ENCODE results near the gene NUAK2.
A peak's percentile ranks its signal among the peaks of the same experiment; 100 is the strongest.

NUAK2 gene

DNA sequence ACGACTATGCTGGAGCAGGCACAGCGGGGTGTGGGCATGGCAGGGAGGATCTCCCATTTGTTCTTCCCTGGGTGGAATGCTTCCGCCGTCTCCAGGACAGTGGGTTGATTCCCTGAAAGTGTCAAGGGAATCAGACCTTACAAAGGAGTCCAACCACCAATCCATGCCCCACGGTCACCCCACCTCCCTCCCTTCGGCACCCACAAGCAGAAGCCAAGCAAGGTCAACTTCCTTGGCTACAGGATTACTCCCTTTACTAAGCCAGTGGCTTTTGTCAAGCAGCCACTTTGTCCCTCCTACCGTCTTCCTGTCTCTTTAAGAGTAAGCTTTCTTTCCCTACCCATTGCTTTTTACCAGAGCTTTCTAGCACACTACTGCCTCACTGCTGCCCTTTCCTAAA is 15.9 kb upstream of the NUAK2 start:
- H3K9me3 Mint-ChIP-seq: no peaks in the 10 kb centered on the region
- peaks cover 6% of the 10 kb centered on the region for H3K4me1 Mint-ChIP-seq (ENCODE audit: low read depth)
- no peak overlapping the region for H3K27ac Mint-ChIP-seq
- no peak overlapping the region for H3K4me3 Mint-ChIP-seq
- H3K27me3 Mint-ChIP-seq: peaks cover 10% of the 10 kb centered on the region
- H3K36me3 Mint-ChIP-seq (ENCODE audit: low read depth): no peaks in the 10 kb centered on the region

DNA sequence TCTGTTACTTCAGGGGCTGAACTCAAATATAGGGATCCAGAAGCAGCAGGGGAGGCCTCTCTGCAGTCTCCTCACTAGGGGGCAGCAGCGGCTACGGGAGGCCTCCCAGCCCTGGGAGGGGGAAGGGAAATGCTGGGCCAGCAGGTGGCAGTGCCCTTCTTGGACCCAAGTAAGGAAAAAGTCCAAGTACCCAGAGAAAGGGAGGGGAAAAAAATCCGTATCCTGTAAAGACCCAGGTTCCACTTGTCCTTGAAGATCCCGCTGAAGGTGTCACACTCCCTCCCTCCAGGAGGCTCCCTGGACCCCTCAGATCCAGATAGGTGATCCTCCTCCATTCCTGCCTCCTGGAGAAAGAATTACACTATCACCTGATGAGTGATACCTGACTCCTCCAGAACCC is 14.1 kb upstream of the NUAK2 start:
- Mint-ChIP-seq H3K27me3 (no peaks in the 10 kb centered on the region), H3K4me3 (no peak overlapping the region), H3K4me1 (ENCODE audit: low read depth) (peaks cover 6% of the 10 kb centered on the region), H3K27ac (no peak overlapping the region), H3K36me3 (ENCODE audit: low read depth) (no peaks in the 10 kb centered on the region), H3K9me3 (no peaks in the 10 kb centered on the region)

DNA sequence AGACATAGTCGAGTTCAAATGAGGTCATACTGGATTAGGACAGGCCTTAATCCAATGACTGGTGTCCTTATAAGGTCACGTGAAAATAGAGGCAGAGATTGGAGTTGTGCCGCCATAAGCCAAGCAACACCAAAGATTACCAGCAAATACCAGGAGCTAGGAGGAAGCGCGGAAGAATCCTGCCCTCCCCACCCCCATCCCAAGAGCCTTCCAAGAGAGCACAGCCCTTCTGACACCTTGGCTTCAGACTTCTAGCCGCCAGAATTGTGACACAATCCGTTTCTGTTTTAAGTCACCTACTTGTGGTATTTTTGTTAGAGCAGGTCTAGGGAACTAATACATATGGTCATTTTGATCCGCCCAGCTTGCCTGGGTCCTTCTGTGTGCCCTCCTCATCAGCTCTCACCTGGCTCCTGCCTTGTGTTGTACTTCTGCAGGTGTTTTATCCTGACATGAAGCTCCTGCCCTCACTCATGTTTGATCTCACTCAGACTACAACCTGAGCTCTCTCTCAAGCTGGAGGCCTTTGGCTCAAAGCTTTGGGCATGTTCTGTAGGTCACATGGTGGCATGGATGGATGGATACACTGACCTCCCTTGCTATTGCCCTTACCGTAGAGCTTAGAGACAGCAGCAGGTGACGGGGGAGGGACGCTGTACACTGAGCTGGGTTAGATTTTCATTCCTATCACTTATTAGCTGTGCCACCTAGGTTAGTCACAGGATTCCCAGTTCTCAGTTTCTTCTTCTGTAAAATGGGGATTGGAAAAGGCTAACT is 10.7 kb upstream of the NUAK2 start:
- H3K4me1 Mint-ChIP-seq (ENCODE audit: low read depth): no peaks in the 10 kb centered on the region
- no peaks in the 10 kb centered on the region for H3K9me3 Mint-ChIP-seq
- H3K4me3 Mint-ChIP-seq: no peak overlapping the region
- H3K27me3 Mint-ChIP-seq: peaks cover under 1% of the 10 kb centered on the region
- H3K27ac Mint-ChIP-seq: no peak overlapping the region
- H3K36me3 Mint-ChIP-seq (ENCODE audit: low read depth): no peaks in the 10 kb centered on the region

DNA sequence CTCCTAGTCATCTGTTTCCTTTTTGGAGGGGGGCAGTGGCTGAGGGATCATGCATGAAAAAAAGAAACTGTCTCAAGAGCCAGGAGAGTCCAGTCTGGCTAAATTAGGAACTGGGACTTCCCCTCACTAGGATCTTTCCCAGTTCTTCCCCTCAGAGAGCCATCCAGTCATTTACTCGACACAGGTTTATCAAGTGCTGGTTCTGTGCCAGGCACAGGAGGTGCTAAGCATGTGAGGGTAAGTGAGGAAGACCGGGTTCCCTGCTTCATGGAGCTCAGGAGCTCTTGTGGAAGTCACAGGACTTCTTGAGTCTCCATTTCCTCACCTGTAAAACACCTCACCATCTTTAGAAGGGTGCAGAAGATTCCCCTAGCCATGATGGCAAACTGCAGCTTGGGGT is 8.6 kb upstream of the NUAK2 start:
- H3K27me3 Mint-ChIP-seq: peaks cover 8% of the 10 kb centered on the region
- H3K27ac Mint-ChIP-seq: no peak overlapping the region
- H3K4me3 Mint-ChIP-seq: no peak overlapping the region
- no peaks in the 10 kb centered on the region for H3K9me3 Mint-ChIP-seq
- no peaks in the 10 kb centered on the region for H3K36me3 Mint-ChIP-seq (ENCODE audit: low read depth)
- H3K4me1 Mint-ChIP-seq (ENCODE audit: low read depth): peaks cover 5% of the 10 kb centered on the region

DNA sequence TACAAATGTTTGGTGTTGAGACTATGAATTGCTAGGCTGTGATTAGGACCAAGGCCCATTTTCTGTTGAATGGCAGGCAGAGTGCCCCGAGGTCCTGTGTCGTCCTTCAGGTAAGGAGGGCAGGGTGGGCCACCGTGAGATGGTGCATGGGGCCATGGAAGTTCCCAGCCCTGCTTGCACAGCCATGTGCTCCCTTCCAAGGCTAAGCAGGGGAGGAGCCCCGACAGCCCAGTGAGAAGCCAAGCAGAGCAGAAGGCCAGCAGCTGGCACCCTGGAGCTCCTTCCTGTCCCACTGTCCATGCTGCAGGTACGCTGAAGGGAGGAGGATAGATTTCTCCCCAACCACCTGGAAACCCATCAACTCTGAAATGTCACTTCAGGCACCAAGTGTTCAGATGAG is 8.2 kb upstream of the NUAK2 start:
- H3K4me3 Mint-ChIP-seq: no peak overlapping the region
- H3K9me3 Mint-ChIP-seq: no peaks in the 10 kb centered on the region
- peaks cover 10% of the 10 kb centered on the region for H3K4me1 Mint-ChIP-seq (ENCODE audit: low read depth)
- H3K27me3 Mint-ChIP-seq: peaks cover 8% of the 10 kb centered on the region
- H3K36me3 Mint-ChIP-seq (ENCODE audit: low read depth): no peaks in the 10 kb centered on the region
- H3K27ac Mint-ChIP-seq: no peak overlapping the region

DNA sequence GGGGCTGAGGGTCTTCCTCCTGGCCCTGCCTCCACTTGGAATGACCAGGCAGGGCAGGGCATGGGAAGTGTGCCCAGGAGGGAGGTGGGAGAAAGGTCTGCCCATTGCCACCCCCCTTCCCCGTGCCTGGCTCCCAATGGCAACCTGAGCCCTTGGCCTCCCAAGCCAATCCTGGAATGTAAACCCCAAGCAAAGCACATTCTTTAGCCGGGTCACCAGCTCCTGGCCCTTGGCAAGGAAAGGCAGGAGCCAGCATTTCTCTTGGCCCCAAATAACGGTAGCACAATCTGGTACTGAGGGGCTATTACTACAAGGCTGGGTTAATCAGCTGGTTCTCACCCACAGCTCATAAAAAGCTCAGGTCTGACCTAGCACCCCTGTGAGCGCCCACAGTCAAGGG is 6.9 kb upstream of the NUAK2 start:
- peaks cover 19% of the 10 kb centered on the region for H3K4me1 Mint-ChIP-seq (ENCODE audit: low read depth)
- no peak overlapping the region for H3K27ac Mint-ChIP-seq
- H3K27me3 Mint-ChIP-seq: peaks cover 8% of the 10 kb centered on the region
- no peaks in the 10 kb centered on the region for H3K36me3 Mint-ChIP-seq (ENCODE audit: low read depth)
- H3K9me3 Mint-ChIP-seq: no peaks in the 10 kb centered on the region
- H3K4me3 Mint-ChIP-seq: no peak overlapping the region

DNA sequence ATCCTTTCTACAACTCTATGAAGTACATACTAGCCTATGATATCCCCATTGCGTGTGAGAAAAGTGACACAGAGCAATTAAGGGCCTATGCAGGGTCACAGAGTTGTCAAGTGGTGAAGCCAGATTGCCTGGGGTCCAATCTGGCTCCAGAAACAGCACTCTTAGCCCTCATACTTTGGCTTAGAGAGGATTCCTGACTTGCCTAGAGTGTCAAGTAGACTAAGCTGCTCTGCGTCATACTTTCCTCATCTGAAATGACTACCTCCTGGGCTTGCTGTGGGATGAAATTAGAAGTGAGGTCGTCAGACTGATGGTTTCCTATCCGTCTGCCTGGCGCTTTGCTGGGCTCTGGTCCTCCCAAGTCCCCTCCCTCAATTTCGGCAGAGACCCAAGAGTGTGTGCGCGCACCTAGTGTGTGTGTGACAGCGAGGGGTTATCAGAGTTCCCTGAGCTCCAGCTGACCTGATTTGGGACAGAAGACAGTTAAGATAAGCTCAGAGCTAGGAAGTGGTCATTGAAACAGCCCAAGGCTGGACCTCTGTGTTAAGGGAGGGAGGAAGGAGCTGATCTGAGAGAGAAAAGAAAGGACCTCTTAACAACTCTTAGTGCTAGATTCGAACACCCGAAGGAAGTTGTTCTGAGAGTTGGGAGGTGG is 5.4 kb upstream of the NUAK2 start:
- no peaks in the 10 kb centered on the region for H3K36me3 Mint-ChIP-seq (ENCODE audit: low read depth)
- H3K27ac Mint-ChIP-seq: no peak overlapping the region
- peaks cover 24% of the 10 kb centered on the region for H3K4me1 Mint-ChIP-seq (ENCODE audit: low read depth)
- H3K27me3 Mint-ChIP-seq: peaks cover 8% of the 10 kb centered on the region
- H3K9me3 Mint-ChIP-seq: no peaks in the 10 kb centered on the region
- no peak overlapping the region for H3K4me3 Mint-ChIP-seq

DNA sequence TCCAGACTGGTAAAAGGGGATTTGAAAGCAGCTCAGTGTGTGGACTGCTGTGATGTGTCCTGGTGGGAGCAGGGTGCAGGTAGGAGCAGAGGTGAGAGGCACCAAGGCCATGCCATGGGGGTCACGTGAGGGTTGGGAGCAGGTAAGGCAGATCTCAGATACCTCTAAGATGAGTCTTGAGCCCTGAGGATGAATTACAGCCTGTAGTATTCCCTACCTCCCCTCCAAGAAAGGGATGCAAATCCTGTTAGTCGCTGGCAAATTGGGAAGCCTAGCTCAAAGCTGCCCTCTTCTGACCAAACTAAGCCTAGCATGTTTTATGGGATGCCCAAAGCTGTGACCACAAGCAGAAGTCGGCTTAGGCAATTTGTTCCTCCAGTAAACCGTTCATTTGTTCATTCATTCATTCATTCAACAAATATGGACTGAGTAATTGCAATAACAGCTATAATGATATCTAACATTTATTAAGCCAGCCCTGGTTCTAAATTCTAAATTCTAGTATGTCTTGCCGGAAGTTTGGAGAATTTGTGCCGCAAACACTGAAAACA is 3.9 kb upstream of the NUAK2 start:
- Mint-ChIP-seq H3K9me3 (no peaks in the 10 kb centered on the region), H3K27ac (no peak overlapping the region), H3K27me3 (peaks cover 8% of the 10 kb centered on the region), H3K4me3 (no peak overlapping the region), H3K36me3 (ENCODE audit: low read depth) (no peaks in the 10 kb centered on the region), H3K4me1 (ENCODE audit: low read depth) (peaks cover 36% of the 10 kb centered on the region)

DNA sequence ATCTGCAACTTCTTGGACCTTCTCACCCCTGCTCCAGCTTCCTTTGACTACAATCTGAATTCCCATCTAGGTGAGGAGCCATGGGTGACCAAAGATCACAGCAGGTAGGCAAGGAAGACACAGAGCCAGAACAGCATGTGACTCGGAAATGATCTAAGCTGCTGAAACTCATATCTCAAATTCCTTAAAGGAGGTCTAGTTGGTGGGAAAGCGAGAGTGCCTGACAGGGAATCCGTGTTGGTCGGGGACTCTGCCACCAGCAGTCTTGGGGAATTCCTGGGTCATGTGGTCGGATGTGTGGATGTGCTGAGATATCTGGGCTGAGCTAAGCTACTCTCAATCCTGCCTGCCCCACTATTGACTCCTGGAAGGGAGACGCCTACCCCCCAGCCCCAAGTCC is 3.2 kb upstream of the NUAK2 start:
- no peak overlapping the region for H3K4me3 Mint-ChIP-seq
- H3K27ac Mint-ChIP-seq: no peak overlapping the region
- no peaks in the 10 kb centered on the region for H3K9me3 Mint-ChIP-seq
- H3K27me3 Mint-ChIP-seq: peaks cover 8% of the 10 kb centered on the region
- no peaks in the 10 kb centered on the region for H3K36me3 Mint-ChIP-seq (ENCODE audit: low read depth)
- peaks cover 43% of the 10 kb centered on the region for H3K4me1 Mint-ChIP-seq (ENCODE audit: low read depth)

DNA sequence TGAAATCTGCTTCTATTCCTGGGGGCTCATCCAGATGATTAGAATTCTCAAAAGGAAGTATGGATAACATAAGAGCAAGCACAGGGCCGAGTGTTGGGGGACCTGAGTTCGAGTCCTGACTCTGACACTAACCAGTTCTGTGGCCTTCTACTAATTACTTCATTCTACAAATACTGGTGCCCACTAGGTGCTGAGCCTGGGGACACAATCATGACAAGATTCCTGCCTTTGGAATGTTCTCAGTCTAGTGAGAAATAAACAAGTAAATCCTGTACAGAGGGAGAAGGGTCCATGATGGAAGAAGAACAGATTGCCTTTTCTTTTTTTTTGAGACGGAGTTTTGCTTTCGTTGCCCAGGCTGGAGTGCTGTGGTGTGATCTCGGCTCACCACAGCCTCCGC is 2.2 kb upstream of the NUAK2 start:
- Mint-ChIP-seq H3K36me3 (ENCODE audit: low read depth) (no peaks in the 10 kb centered on the region), H3K4me1 (ENCODE audit: low read depth) (peaks cover 52% of the 10 kb centered on the region), H3K4me3 (no peak overlapping the region), H3K27me3 (peaks cover 8% of the 10 kb centered on the region), H3K27ac (no peak overlapping the region), H3K9me3 (no peaks in the 10 kb centered on the region)

DNA sequence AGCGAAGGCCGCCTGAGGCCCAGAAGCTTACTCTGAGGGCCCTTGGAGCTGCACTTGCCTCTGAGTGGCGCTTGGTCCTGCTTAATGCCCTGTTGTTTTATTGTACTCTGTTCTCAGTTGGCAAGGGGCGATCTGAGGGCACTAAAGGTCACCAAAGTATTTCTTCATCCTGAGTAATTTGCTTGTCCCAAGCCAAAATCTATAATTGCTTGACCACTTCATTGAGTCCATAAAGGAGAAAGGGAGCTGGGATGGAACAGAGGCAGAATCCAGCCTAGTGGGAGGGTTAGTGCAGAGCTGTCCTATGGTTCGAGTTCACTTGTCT is 376 bp upstream of the NUAK2 start:
- peaks cover 71% of the 10 kb centered on the region for H3K4me1 Mint-ChIP-seq (ENCODE audit: low read depth)
- no peaks in the 10 kb centered on the region for H3K9me3 Mint-ChIP-seq
- peak overlapping the region; percentile 7 for H3K4me3 Mint-ChIP-seq
- no peak overlapping the region for H3K27ac Mint-ChIP-seq
- H3K36me3 Mint-ChIP-seq (ENCODE audit: low read depth): no peaks in the 10 kb centered on the region
- H3K27me3 Mint-ChIP-seq: peaks cover 5% of the 10 kb centered on the region

DNA sequence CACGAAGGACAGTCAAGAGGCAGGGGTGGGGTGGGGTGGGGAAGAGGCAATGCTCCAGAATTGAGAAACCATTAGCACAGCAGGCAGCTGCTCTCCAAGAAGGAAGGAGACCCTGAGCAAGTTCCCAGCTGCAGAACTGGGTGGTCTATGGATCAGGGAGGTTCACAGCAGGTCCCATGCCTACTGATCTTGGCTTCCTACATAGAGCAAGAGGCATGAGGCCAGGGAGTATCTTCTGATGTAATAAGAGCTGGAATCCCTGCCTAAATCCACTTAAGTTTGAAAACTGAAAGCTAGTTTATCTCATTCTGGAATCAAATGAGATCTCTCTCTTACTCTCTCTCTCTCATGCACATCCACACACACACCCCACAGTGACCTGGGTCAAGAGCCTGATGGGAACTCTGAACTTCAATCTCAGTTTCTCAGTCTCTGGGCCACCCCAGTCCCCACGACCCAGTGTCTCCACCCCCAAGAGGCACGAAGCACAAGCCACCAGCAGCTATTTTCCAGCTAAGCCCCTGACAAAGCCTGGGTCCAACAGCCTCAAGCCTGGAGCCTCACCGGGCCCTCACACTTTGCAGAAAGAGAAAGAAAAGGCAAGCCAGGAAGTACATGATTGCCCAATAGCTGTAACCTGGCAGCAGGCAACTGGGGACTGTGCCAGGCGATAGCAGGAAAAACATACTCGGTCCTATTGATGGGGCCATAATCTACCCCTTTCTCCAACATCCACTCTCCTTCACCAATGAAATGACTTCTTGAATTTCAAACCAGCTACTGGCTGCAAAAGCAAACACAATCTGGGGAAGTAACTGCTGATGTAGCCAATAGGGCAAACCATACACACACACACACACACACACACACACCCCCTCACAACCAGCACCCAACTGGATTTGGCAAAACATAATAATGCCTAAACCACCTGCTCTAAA is 2.2 kb downstream of the NUAK2 start:
- Mint-ChIP-seq H3K4me1 (ENCODE audit: low read depth) (peaks cover 83% of the 10 kb centered on the region), H3K27ac (peak overlapping the region; percentile 73), H3K9me3 (no peaks in the 10 kb centered on the region), H3K36me3 (ENCODE audit: low read depth) (no peaks in the 10 kb centered on the region), H3K27me3 (no peaks in the 10 kb centered on the region), H3K4me3 (peak overlapping the region; percentile 87)

DNA sequence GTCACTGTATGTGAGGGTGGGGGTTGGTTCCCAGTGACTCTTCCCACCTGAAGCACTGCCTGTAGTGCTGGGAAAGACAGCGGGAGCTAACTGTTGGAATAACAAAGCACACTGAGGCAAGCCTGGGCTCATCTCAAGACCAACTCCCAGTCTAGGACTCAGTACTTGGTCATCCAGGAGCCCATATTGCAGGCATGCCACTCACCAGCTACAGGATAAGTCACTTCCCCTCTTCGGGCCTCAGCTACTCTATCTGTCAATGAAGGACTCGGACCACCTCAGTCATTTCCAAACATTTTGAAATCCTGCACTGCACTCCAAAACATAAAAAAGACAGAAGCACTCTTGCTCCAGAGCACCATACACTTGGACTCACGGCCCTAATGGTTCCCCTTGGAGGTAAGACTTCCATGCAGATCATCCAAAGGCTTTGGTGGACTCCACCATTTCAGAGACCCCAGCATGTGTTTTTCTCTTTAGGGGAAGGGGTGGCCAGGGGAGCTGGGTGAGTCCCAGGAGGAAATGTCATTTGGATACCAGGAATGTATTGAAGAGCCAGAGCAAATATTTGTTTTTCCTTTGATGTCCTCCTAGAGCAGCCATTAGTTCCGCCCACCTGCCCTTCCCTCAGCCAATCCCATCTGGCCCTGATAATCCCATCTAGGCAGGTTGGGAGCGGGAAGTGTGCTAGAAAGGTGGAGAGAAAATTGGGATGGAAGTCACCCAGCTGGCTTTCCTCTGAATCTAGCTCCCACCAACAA is 3.1 kb downstream of the NUAK2 start:
- Mint-ChIP-seq H3K27me3 (no peaks in the 10 kb centered on the region), H3K36me3 (ENCODE audit: low read depth) (no peaks in the 10 kb centered on the region), H3K9me3 (no peaks in the 10 kb centered on the region), H3K27ac (peak overlapping the region; percentile 26), H3K4me1 (ENCODE audit: low read depth) (peaks cover 86% of the 10 kb centered on the region), H3K4me3 (peak overlapping the region; percentile 74)

DNA sequence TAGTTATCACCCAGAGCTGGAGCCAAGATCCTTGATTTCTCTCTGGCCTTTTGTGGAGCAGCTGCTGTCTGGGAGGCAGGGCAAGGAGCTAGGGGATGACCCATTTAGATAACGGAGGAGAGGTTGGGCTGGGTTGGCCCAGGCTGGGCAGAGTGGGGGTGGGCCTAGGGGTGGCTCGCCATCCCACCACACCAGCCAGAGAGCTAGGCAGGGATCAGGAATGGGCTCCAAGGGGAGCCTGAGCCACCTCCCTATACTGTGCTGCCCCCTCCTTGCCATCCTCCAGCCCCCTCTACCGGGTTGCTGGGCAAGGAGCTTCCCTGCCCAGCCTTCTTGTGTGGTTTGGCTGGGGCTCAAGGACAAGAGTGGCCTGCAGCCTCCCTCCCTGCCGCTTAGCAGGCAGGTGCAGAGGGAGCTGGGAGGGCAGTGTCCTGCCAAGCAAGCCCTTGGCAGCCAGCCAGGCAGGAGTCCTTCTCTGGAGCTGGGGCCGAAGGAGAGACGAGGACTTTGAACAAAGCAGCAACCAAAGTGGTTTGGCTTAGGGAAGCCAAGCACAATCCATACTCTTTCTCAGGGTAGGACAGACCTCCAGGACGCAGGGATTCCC is 4.1 kb downstream of the NUAK2 start:
- no peaks in the 10 kb centered on the region for H3K36me3 Mint-ChIP-seq (ENCODE audit: low read depth)
- no peaks in the 10 kb centered on the region for H3K9me3 Mint-ChIP-seq
- H3K4me3 Mint-ChIP-seq: peak overlapping the region; percentile 74
- peaks cover 96% of the 10 kb centered on the region for H3K4me1 Mint-ChIP-seq (ENCODE audit: low read depth)
- peak overlapping the region; percentile 80 for H3K27ac Mint-ChIP-seq
- no peaks in the 10 kb centered on the region for H3K27me3 Mint-ChIP-seq
